Esophagus squamous epithelium (tissue), 4 donors: ENCODE data around the gene ANTXR2.

Experiments
- POLR2A ChIP-seq, 4 donors: fragments of 450-650 bp; IDR thresholded peaks; one replicate each; pipeline ENCODE4 v1.6.1; 2017; ENCODE audit warnings: antibody characterized with exemption in 4 of 4, mild to moderate bottlenecking in 4 of 4, moderate library complexity in 3 of 4
- TF ChIP-seq, protein P1 (sequence below), 6 experiments: fragments of 450-650 bp in 4 of 6; fragments of 200-600 bp in 2 of 6; sonication (generic) in 2 of 6; IDR thresholded peaks; one replicate each; pipeline ENCODE4 v1.5.1; 2016 to 2019; ENCODE audit warnings: antibody characterized with exemption in 6 of 6, mild to moderate bottlenecking in 4 of 6, moderate library complexity in 4 of 6

DNA sequence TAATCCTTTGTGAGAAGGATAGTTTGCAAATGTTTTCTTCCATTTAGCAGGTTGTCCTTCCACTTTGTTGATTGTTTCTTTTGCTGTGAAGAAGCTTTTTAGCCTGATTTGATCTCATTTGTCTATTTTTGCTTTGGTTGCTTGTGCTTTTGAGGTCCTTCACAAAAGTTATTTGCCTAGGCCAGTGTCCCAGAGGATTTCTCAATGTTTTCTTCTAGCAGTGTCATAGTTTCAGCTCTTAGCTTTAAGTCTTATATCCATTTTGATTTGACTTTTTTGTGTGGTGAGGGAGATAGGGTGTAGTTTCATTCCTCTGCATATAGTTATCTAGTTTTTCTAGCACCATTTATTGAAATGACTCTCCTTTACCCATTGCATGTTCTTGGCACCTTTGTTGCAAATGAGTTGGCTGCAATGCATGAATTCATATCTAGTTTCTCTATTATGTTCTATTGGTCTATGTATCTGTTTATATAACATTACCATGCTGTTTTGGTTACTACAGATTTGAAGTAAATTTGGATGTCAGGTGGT, 41.8 kb upstream of the ANTXR2 start:
- TF ChIP-seq, protein P1, sequence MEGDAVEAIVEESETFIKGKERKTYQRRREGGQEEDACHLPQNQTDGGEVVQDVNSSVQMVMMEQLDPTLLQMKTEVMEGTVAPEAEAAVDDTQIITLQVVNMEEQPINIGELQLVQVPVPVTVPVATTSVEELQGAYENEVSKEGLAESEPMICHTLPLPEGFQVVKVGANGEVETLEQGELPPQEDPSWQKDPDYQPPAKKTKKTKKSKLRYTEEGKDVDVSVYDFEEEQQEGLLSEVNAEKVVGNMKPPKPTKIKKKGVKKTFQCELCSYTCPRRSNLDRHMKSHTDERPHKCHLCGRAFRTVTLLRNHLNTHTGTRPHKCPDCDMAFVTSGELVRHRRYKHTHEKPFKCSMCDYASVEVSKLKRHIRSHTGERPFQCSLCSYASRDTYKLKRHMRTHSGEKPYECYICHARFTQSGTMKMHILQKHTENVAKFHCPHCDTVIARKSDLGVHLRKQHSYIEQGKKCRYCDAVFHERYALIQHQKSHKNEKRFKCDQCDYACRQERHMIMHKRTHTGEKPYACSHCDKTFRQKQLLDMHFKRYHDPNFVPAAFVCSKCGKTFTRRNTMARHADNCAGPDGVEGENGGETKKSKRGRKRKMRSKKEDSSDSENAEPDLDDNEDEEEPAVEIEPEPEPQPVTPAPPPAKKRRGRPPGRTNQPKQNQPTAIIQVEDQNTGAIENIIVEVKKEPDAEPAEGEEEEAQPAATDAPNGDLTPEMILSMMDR (IDR thresholded peaks at IDR 0.05) = no peak
- no peak for TF ChIP-seq POLR2A (IDR thresholded peaks at IDR 0.05)
